Psoas muscle (tissue), 8 donors: Measurements from ENCODE around the gene RNF26. TPM values are rescaled to one million over a fixed set of nuclear protein-coding genes. Genes with fewer than 3 reads are reported as not detected.

ENCODE experiments used
- ATAC-seq, 4 donors: fragments of 200-7000 bp; cut with Tn5 transposase; one replicate each; pipeline ENCODE4 v1.9.1; 2020; ENCODE audit warnings: moderate library complexity in 3 of 4, mild to moderate bottlenecking in 2 of 4
- DNase-seq, 2 donors: peaks; one replicate each; pipeline ENCODE4 v3.0.0-alpha.2; 2020
- H3K27ac ChIP-seq: fragments of 200-600 bp; one replicate; pipeline ENCODE4 v1.8.0; 2022
- H3K27me3 ChIP-seq, 3 donors: fragments of 200-600 bp in 1 of 3; one replicate each; pipeline versions ENCODE4 v1.6.1 to v1.8.0; 2013 to 2022; ENCODE audit warnings: low read length in 2 of 3, mild to moderate bottlenecking in 2 of 3, moderate library complexity in 1 of 3; ENCODE audit not compliant: insufficient read depth in 3 of 3
- H3K36me3 ChIP-seq, 2 donors: fragments of 200-600 bp in 1 of 2; one replicate each; pipeline versions ENCODE4 v1.6.1 to v1.8.0; 2013 to 2022; ENCODE audit warnings: low read depth in 1 of 2, mild to moderate bottlenecking in 1 of 2, moderate library complexity in 1 of 2; ENCODE audit not compliant: insufficient read depth in 1 of 2
- H3K4me1 ChIP-seq: fragments of 200-600 bp; one replicate; pipeline ENCODE4 v1.8.0; 2022
- H3K4me3 ChIP-seq: fragments of 200-600 bp; one replicate; pipeline ENCODE4 v1.8.0; 2022; ENCODE audit warnings: mild to moderate bottlenecking
- H3K9me3 ChIP-seq: fragments of 200-600 bp; one replicate; pipeline ENCODE4 v1.8.0; 2022
- CTCF ChIP-seq: fragments of 200-600 bp; IDR thresholded peaks from one replicate; pipeline ENCODE4 v1.8.0; 2022; ENCODE audit warnings: antibody characterized with exemption
- WGBS, 3 donors: extraction: QIAGEN DNeasy Blood & Tissue Kit; methylation state at CpG; one replicate each; pipeline versions ENCODE4 v1.1.6 to v1.1.7; 2013; 5-methylcytosine and 5-hydroxymethylcytosine counted together
- intact Hi-C, 2 donors: fragments of 100-400 bp; cut with DNase I; formaldehyde crosslinking; loops; one replicate each; pipeline versions ENCODE4 v1.11.0 to v1.14.2; 2022
- polyA plus RNA-seq, 3 donors: library from polyadenylated mRNA; stranded (reverse); fragments of 200-250 nt; gene quantifications; one replicate each; pipeline ENCODE4 v1.2.3, GENCODE V29; 2013
- total RNA-seq, 4 donors: library from RNA; stranded (reverse); fragmentation: NEBNext Ultra II Directional in 2 of 4; extraction: Animal tissue kit (Norgen Biotek cat#: 25700) in 2 of 4; gene quantifications; one replicate each; pipeline versions ENCODE4 v1.2.1 to v1.2.4, GENCODE V29; 2021 to 2023
- donor health status: healthy with polysubstance abuse.
- donor health status: DM: no; HTN: no; CAD: no; lungs with moderate emphysema.
- donor health status: Bipolar disorder and iron deficiency.
- donor health status: healthy.
- donor health status: DM: yes; HTN: yes; CAD: no.
- donor health status: DM: no; HTN: no; CAD: no.
- donor health status: DM: no; HTN: no; CAD: no.
- donor health status: DM: yes; HTN: yes; CAD: no.

RNF26 gene
- total and polyA plus RNA-seq, 7 donors, result 5.8 to 8.9 (median 7.3) TPM

GRCh38 chr11:119342362-119343130, 8.2 kb downstream of the RNF26 start:
- intact Hi-C loops, result no loop called here
- no peak for ATAC-seq

GRCh38 chr11:119343726-119344125, 9.4 kb downstream of the RNF26 start:
- ATAC-seq (no peak), DNase-seq (no peak)
- no peaks in the 10 kb centered on the region for H3K9me3 ChIP-seq
- intact Hi-C loops, result no loop called here
- WGBS, 3 donors, result 89 to 91% (median 91%) methylated on average over 7 of the region's 7 CpGs
- TF ChIP-seq CTCF, result no peak
- peaks cover 0 to 4% (median 0%) of the 10 kb centered on the region in 3 donors for H3K27me3 ChIP-seq
- H3K36me3 ChIP-seq, result no peaks in the 10 kb centered on the region
- peaks cover 24% of the 10 kb centered on the region for H3K4me1 ChIP-seq
- H3K4me3 ChIP-seq, result no peak overlapping the region
- H3K27ac ChIP-seq, result no peak overlapping the region

More at GRCh38 chr11:119342362-119343130, 8.2 kb downstream of the RNF26 start:
- TF ChIP-seq CTCF, result no peak
- H3K4me1 ChIP-seq, result peaks cover 35% of the 10 kb centered on the region
- H3K27me3 ChIP-seq, result peaks cover 0 to 4% (median 0%) of the 10 kb centered on the region in 3 donors
- no peak for DNase-seq
- H3K36me3 ChIP-seq, result no peaks in the 10 kb centered on the region
- H3K27ac ChIP-seq, result no peak overlapping the region
- H3K4me3 ChIP-seq, result no peak overlapping the region
- no peaks in the 10 kb centered on the region for H3K9me3 ChIP-seq
- 67 to 81% (median 80%) methylated on average over 9 to 10 of the region's 10 CpGs for WGBS, 3 donors

GRCh38 chr11:119344291-119345010, 10.1 kb downstream of the RNF26 start:
- TF ChIP-seq CTCF, result no peak
- Histone ChIP-seq H3K4me1 (peaks cover 17% of the 10 kb centered on the region), H3K9me3 (no peaks in the 10 kb centered on the region), H3K27me3 (peaks cover 0 to 4% (median 0%) of the 10 kb centered on the region in 3 donors), H3K4me3 (no peak overlapping the region), H3K27ac (no peak overlapping the region), H3K36me3 (no peaks in the 10 kb centered on the region)
- WGBS, 3 donors, result 57 to 68% (median 61%) methylated on average over 14 of the region's 14 CpGs
- DNase-seq (no peak), ATAC-seq (no peak)
- intact Hi-C loops, result no loop called here

- H3K27ac ChIP-seq, result no peak overlapping the region
- intact Hi-C loops, result no loop called here
- DNase-seq, result no peak
- no peak for ATAC-seq
- 85 to 97% (median 91%) methylated on average over 12 of the region's 12 CpGs for WGBS, 3 donors
- H3K9me3 ChIP-seq, result no peaks in the 10 kb centered on the region
- H3K4me3 ChIP-seq, result no peak overlapping the region
- no peaks in the 10 kb centered on the region for H3K36me3 ChIP-seq
- H3K4me1 ChIP-seq, result peaks cover 8% of the 10 kb centered on the region
- TF ChIP-seq CTCF, result no peak
- peaks cover 0 to 4% (median 0%) of the 10 kb centered on the region in 3 donors for H3K27me3 ChIP-seq
Measured at GRCh38 chr11:119345685-119346084, 11.4 kb downstream of the RNF26 start.
